Prostate gland (tissue), 2 donors: ENCODE results near the gene USP40. TPM values are rescaled to one million over a fixed set of nuclear protein-coding genes. Genes with fewer than 3 reads are reported as not detected.

Source experiments
- DNase-seq: peaks from one replicate; pipeline ENCODE4 v3.0.0-alpha.2; 2019; ENCODE audit warnings: low spot score
- H3K27ac ChIP-seq, 2 donors: fragments of 200-600 bp; sonication (generic); 2 replicates each; pipeline ENCODE4 v1.5.1; 2017 to 2019
- H3K27me3 ChIP-seq: fragments of 200-600 bp; sonication (generic); replicated peaks from 2 replicates; pipeline ENCODE4 v1.5.1; 2019; ENCODE audit not compliant: insufficient read depth
- H3K36me3 ChIP-seq, 2 donors: fragments of 200-600 bp; sonication (generic); 1 replicate in 1 of 2; 2 replicates in 1 of 2; pipeline versions ENCODE4 v1.5.1 to v1.8.1; 2017 to 2019
- H3K4me1 ChIP-seq: fragments of 200-600 bp; sonication (generic); replicated peaks from 2 replicates; pipeline ENCODE4 v1.5.1; 2019
- H3K4me3 ChIP-seq, 2 donors: fragments of 200-600 bp; sonication (generic); 2 replicates each; pipeline ENCODE4 v1.5.1; 2017 to 2019
- H3K9me3 ChIP-seq: fragments of 200-600 bp; sonication (generic); 2 replicates; pipeline ENCODE4 v1.5.1; 2017
- CTCF ChIP-seq, 4 experiments: fragments of 200-600 bp in 2 of 4; fragments of 450-650 bp in 2 of 4; sonication (generic) in 2 of 4; IDR thresholded peaks; 1 replicate in 3 of 4; 2 replicates in 1 of 4; pipeline ENCODE4 v1.5.1; 2016 to 2019; ENCODE audit warnings: antibody characterized with exemption in 4 of 4, mild to moderate bottlenecking in 2 of 4, moderate library complexity in 2 of 4
- POLR2A ChIP-seq: fragments of 450-650 bp; IDR thresholded peaks from one replicate; pipeline ENCODE4 v1.6.1; 2016; ENCODE audit warnings: antibody characterized with exemption, mild to moderate bottlenecking
- POLR2AphosphoS5 ChIP-seq: sonication (generic); formaldehyde crosslinking; IDR thresholded peaks from one replicate; pipeline ENCODE4 v1.6.1; 2017; ENCODE audit warnings: antibody characterized with exemption
- WGBS: methylation state at CpG from one replicate; pipeline ENCODE4 v1.1.5; 2018; 5-methylcytosine and 5-hydroxymethylcytosine counted together
- intact Hi-C: fragments of 100-400 bp; cut with DNase I; formaldehyde crosslinking; loops from one replicate; pipeline ENCODE4 v1.14.2; 2022
- total RNA-seq, 2 donors: library from RNA; depleted of rRNA; stranded (reverse); fragments of >200 nt; gene quantifications; one replicate each; pipeline ENCODE4 v1.1.0, GENCODE V29; 2016

USP40 gene
- total RNA-seq, 2 donors from 2014 or later, result 45.1 to 50.2 TPM

GRCh38 chr2:233481368-233482142 is 85.0 kb downstream of the USP40 start:
- peak; percentile 89 for DNase-seq
- H3K4me3 ChIP-seq, result peak overlapping the region in 1 of 2 donors; percentile 2
- peak overlapping the region; percentile 68 to 80 for H3K27ac ChIP-seq
- TF ChIP-seq CTCF (IDR thresholded peaks at IDR 0.05) (no peak), POLR2AphosphoS5 (peak; percentile 88)
- no peaks in the 10 kb centered on the region for H3K27me3 ChIP-seq
- no peaks in the 10 kb centered on the region for H3K36me3 ChIP-seq
- no peaks in the 10 kb centered on the region for H3K9me3 ChIP-seq
- intact Hi-C loops, result no loop called here
- 27% methylated on average over 22 of the region's 22 CpGs for WGBS
- H3K4me1 ChIP-seq, result peaks cover 10% of the 10 kb centered on the region

DNA sequence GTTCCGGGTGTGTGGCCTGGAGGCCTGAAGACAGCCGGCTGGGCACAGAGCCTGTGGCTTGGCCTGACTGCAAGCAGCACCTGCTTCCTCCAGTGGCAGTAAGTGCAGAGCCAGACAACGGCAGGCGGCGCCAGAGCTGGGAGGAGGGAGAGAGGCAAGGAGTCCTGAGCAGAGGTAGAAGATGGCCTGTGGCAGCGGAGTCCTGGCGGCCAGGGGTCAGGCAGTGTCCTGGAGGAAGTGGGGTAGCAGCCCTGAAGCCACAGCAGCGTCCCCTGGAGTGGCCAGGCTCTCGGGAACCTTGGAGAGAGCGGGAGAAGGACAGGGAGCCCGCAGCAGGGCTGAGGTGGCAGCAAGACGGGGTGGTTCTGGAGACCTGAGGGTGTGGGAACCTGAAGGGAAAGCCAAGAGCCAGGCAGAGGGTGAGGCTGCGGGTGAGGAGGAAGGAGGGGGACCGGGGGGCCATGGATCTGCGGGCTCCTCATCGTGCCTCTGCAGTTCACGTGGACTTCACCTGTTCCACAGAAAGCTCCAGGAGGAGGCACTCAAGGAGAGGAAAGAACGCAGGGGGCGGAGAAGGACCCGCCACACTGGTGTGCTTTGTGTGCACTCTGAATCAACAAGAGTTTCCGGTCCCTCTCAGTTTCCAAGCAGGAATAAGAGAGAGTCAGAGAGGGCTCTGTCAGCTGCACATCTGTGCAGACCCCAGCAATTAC is 85.9 kb downstream of the USP40 start:
- H3K27me3 ChIP-seq, result no peaks in the 10 kb centered on the region
- no peaks in the 10 kb centered on the region for H3K36me3 ChIP-seq
- peaks cover 8% of the 10 kb centered on the region for H3K4me1 ChIP-seq
- TF ChIP-seq POLR2A (no peak), CTCF (IDR thresholded peaks at IDR 0.05) (peak; percentile 17 to 67 (median 38)), POLR2AphosphoS5 (peak; percentile 44)
- H3K27ac ChIP-seq, result peak overlapping the region; percentile 68 to 80
- intact Hi-C loops, result no loop called here
- WGBS, result 58% methylated on average over 21 of the region's 21 CpGs
- no peaks in the 10 kb centered on the region for H3K9me3 ChIP-seq
- DNase-seq, result peak; percentile 84
- no peak overlapping the region for H3K4me3 ChIP-seq

- intact Hi-C loops, result no loop called here
- Histone ChIP-seq H3K36me3 (no peaks in the 10 kb centered on the region), H3K9me3 (no peaks in the 10 kb centered on the region), H3K27me3 (no peaks in the 10 kb centered on the region), H3K27ac (peak overlapping the region; percentile 68 to 80), H3K4me1 (peaks cover 8% of the 10 kb centered on the region), H3K4me3 (no peak overlapping the region)
- TF ChIP-seq CTCF (IDR thresholded peaks at IDR 0.05) (no peak), POLR2AphosphoS5 (no peak), POLR2A (no peak)
- no peak for DNase-seq
- 83% methylated on average over 27 of the region's 27 CpGs for WGBS
Observed at GRCh38 chr2:233479616-233480489, 86.7 kb downstream of the USP40 start.

- TF ChIP-seq CTCF (IDR thresholded peaks at IDR 0.05) (no peak), POLR2AphosphoS5 (no peak), POLR2A (no peak)
- intact Hi-C loops, result no loop called here
- H3K9me3 ChIP-seq, result no peaks in the 10 kb centered on the region
- H3K36me3 ChIP-seq, result no peaks in the 10 kb centered on the region
- no peak for DNase-seq
- H3K4me1 ChIP-seq, result peaks cover 8% of the 10 kb centered on the region
- WGBS, result 92% methylated on average over 29 of the region's 29 CpGs
- H3K27ac ChIP-seq, result no peak overlapping the region
- no peak overlapping the region for H3K4me3 ChIP-seq
- no peaks in the 10 kb centered on the region for H3K27me3 ChIP-seq
Observed at GRCh38 chr2:233477548-233478433, 88.8 kb downstream of the USP40 start.
